Measurements from ENCODE around the gene LCLAT1.

DNA sequence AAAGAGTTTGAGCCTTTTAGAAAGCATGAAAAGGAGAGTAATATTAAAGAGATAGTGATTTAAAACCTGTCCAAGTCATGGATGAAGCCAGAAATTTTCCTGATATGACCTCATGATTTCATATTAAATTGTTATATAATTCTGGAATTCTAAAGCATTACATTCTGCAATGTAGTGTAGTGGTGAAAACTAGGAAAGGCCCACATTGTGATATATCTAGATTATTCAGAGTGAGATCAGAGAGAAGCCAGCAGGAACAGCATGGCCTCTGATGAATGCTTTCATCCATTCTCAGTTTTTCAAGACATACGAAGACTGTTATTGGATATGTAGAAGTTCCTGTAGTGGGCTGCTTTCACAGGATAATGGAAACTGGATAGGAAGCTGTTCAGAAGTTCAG lies 98.8 kb downstream of the LCLAT1 start:
- TF ChIP-seq, protein P1, sequence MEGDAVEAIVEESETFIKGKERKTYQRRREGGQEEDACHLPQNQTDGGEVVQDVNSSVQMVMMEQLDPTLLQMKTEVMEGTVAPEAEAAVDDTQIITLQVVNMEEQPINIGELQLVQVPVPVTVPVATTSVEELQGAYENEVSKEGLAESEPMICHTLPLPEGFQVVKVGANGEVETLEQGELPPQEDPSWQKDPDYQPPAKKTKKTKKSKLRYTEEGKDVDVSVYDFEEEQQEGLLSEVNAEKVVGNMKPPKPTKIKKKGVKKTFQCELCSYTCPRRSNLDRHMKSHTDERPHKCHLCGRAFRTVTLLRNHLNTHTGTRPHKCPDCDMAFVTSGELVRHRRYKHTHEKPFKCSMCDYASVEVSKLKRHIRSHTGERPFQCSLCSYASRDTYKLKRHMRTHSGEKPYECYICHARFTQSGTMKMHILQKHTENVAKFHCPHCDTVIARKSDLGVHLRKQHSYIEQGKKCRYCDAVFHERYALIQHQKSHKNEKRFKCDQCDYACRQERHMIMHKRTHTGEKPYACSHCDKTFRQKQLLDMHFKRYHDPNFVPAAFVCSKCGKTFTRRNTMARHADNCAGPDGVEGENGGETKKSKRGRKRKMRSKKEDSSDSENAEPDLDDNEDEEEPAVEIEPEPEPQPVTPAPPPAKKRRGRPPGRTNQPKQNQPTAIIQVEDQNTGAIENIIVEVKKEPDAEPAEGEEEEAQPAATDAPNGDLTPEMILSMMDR (IDR thresholded peaks at IDR 0.05) = no peak
- TF ChIP-seq EZH2 (IDR thresholded peaks at IDR 0.05) = no peak
